ENCODE data around the gene MATCAP1. TPM values are rescaled to one million over a fixed set of nuclear protein-coding genes. Genes with fewer than 3 reads are reported as not detected.
A peak's percentile ranks its signal among the peaks of the same experiment; 100 is the strongest.

Gene MATCAP1
- total RNA-seq, 2 donors from 2014 or later: 50.2 to 63.8 TPM

DNA sequence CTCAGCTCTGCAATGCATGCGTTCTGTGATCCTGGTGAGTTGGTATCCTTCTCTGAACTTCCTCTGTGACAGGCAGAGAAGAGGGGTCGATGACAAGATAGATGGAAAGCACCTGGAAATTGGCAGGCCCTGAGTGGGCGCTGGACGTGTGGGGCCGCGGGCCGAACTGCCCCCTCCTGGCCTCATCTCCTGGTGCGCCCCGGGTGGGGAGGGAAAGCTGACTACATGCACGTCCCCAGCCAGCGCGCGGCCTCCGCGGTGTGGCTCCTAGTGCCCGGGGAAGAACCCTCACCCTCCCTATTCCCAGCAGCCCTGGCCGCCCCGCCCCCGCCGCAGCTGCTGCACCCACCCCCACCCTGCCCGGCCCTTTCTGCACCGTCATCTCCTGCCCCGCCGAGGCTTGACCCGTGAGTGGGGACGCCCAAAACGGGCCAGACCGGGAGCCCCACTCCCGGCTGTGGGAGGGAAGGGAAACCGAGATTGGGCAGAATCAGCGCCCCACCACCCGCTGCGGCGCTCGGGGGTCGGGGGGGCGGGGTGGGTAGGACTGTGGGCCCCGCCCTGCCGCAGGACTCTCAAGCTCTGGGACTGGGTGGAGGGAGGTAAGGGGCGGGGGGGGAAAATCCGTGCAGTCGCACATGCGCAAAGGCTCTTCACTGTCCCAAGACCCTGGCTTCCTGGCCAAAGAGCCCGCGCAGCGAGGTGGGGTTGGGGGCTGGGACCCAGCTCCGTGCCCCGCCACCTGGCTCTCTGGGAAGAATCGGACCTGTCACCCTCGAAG, 13.4 kb downstream of the MATCAP1 start, which contains the start of gene NOL3:
Gene NOL3 (plus strand): TSS at position 371 of the 781 bp plus-strand sequence.
- Mint-ChIP-seq H3K9me3 (no peaks in the 10 kb centered on the region), H3K27me3 (ENCODE audit: insufficient read depth) (peaks cover 90% of the 10 kb centered on the region), H3K27ac (peak within 1 kb of the TSS; percentile 86), H3K4me3 (peak within 1 kb of the TSS; percentile 63), H3K4me1 (peaks cover 21% of the 10 kb centered on the region), H3K36me3 (ENCODE audit: low read depth) (peaks cover 2% of the 10 kb centered on the region)
- peak; percentile 95 for DNase-seq
- no peaks in the 10 kb centered on the region for H3K4me1 ChIP-seq (ENCODE audit: control insufficient read depth, insufficient read depth, low read length)
- H3K36me3 ChIP-seq (ENCODE audit: control insufficient read depth, insufficient read depth, low read length): no peaks in the 10 kb centered on the region
- H3K27me3 ChIP-seq (ENCODE audit: control insufficient read depth, insufficient read depth, low read length, poor library complexity, severe bottlenecking): peaks cover 83% of the 10 kb centered on the region
- no peak within 1 kb of the TSS for H3K27ac ChIP-seq (ENCODE audit: low read depth, low read length)
- 0% methylated on average over 11 to 44 of the region's 50 CpGs for WGBS, 2 experiments (ENCODE audit: insufficient coverage in 1 of 2, insufficient read length in 1 of 2)
- TF ChIP-seq, protein P1, sequence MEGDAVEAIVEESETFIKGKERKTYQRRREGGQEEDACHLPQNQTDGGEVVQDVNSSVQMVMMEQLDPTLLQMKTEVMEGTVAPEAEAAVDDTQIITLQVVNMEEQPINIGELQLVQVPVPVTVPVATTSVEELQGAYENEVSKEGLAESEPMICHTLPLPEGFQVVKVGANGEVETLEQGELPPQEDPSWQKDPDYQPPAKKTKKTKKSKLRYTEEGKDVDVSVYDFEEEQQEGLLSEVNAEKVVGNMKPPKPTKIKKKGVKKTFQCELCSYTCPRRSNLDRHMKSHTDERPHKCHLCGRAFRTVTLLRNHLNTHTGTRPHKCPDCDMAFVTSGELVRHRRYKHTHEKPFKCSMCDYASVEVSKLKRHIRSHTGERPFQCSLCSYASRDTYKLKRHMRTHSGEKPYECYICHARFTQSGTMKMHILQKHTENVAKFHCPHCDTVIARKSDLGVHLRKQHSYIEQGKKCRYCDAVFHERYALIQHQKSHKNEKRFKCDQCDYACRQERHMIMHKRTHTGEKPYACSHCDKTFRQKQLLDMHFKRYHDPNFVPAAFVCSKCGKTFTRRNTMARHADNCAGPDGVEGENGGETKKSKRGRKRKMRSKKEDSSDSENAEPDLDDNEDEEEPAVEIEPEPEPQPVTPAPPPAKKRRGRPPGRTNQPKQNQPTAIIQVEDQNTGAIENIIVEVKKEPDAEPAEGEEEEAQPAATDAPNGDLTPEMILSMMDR (conservative IDR thresholded peaks at IDR 0.05): no peak
- no peaks in the 10 kb centered on the region for H3K9me3 ChIP-seq (ENCODE audit: control insufficient read depth, low read length)
- H3K9ac ChIP-seq (ENCODE audit: extremely low read depth, low read length, poor library complexity, severe bottlenecking): peak within 1 kb of the TSS; percentile 34
- H3K4me3 ChIP-seq (ENCODE audit: low read length): peak within 1 kb of the TSS; percentile 76

DNA sequence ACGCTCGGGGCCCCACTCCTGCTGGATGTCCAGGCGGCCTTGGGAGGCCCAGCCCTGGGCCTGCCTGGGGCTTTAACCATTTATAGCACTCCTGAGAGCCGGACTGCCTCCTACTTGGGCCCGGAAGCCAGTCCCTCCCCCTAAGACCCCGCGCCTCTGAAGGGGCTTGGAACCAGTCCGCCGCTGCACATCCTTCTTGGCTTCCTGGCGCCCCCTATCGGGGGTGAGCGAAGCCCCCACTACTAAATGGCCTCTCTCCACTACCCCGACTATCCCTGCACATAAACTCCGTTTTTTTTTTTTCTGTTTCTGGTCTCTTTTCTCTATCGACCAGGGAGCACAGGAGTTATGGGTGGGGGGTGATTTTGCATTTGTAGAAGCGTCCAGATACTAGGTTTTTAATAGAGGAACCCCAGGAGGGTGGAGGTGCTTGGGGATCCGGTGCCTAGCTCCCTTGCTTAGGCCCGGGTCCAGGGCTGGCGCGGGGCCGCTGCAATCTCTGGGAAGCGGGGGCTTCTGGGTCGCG, 14.1 kb downstream of the MATCAP1 start:
- Mint-ChIP-seq H3K27me3 (ENCODE audit: insufficient read depth) (peaks cover 90% of the 10 kb centered on the region), H3K4me3 (peak overlapping the region; percentile 63), H3K27ac (peak overlapping the region; percentile 86), H3K4me1 (peaks cover 21% of the 10 kb centered on the region), H3K36me3 (ENCODE audit: low read depth) (no peaks in the 10 kb centered on the region), H3K9me3 (no peaks in the 10 kb centered on the region)
- Histone ChIP-seq H3K9ac (ENCODE audit: extremely low read depth, low read length, poor library complexity, severe bottlenecking) (peak overlapping the region; percentile 34), H3K4me1 (ENCODE audit: control insufficient read depth, insufficient read depth, low read length) (no peaks in the 10 kb centered on the region), H3K36me3 (ENCODE audit: control insufficient read depth, insufficient read depth, low read length) (no peaks in the 10 kb centered on the region), H3K27ac (ENCODE audit: low read depth, low read length) (no peak overlapping the region), H3K4me3 (ENCODE audit: low read length) (peak overlapping the region; percentile 76), H3K27me3 (ENCODE audit: control insufficient read depth, insufficient read depth, low read length, poor library complexity, severe bottlenecking) (peaks cover 83% of the 10 kb centered on the region), H3K9me3 (ENCODE audit: control insufficient read depth, low read length) (no peaks in the 10 kb centered on the region)
- DNase-seq: peak; percentile 96
- 8% methylated on average over 16 to 22 of the region's 24 CpGs for WGBS, 2 experiments (ENCODE audit: insufficient coverage in 1 of 2, insufficient read length in 1 of 2)
- TF ChIP-seq, protein P1 (conservative IDR thresholded peaks at IDR 0.05): peak; percentile 95

DNA sequence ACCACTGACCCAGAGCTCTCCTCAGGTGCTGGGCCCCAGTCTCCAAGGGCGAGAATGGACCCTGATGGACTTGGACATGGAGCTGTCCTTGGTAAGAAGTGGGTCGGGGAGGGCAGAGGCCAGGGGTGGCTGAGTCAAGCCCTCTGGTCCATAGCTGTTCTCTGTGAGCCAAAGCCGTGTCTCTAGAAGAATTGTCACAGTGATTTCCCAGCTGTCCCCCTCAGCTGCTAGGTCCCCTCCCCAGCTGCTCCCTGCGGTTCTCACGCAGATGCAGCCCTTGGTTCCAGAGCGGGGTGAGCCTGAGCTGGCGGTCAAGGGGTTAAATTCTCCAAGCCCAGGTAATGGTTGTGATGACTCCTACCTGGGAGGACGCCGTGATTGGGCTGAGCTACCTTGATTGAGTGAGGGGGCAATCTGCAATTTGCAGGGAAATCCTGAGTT, 14.7 kb downstream of the MATCAP1 start:
- Histone ChIP-seq H3K27me3 (ENCODE audit: control insufficient read depth, insufficient read depth, low read length, poor library complexity, severe bottlenecking) (peaks cover 83% of the 10 kb centered on the region), H3K4me3 (ENCODE audit: low read length) (peak overlapping the region; percentile 76), H3K27ac (ENCODE audit: low read depth, low read length) (no peak overlapping the region), H3K9ac (ENCODE audit: extremely low read depth, low read length, poor library complexity, severe bottlenecking) (no peak overlapping the region), H3K36me3 (ENCODE audit: control insufficient read depth, insufficient read depth, low read length) (no peaks in the 10 kb centered on the region), H3K4me1 (ENCODE audit: control insufficient read depth, insufficient read depth, low read length) (no peaks in the 10 kb centered on the region), H3K9me3 (ENCODE audit: control insufficient read depth, low read length) (no peaks in the 10 kb centered on the region)
- no peak overlapping the region for H3K27ac Mint-ChIP-seq
- H3K36me3 Mint-ChIP-seq (ENCODE audit: low read depth): no peaks in the 10 kb centered on the region
- 33 to 45% methylated on average over 9 of the region's 9 CpGs for WGBS, 2 experiments (ENCODE audit: insufficient coverage in 1 of 2, insufficient read length in 1 of 2)
- DNase-seq: peak; percentile 88
- no peaks in the 10 kb centered on the region for H3K9me3 Mint-ChIP-seq
- H3K4me3 Mint-ChIP-seq: peak overlapping the region; percentile 63
- TF ChIP-seq, protein P1 (conservative IDR thresholded peaks at IDR 0.05): no peak
- H3K27me3 Mint-ChIP-seq (ENCODE audit: insufficient read depth): peaks cover 90% of the 10 kb centered on the region
- H3K4me1 Mint-ChIP-seq: peaks cover 21% of the 10 kb centered on the region

All from endodermal cell (in vitro differentiated cells).